ENCODE results near the gene MAP1S. TPM values are rescaled to one million over a fixed set of nuclear protein-coding genes. Genes with fewer than 3 reads are reported as not detected.

Gene MAP1S
- total and polyA plus RNA-seq, 2 of the 4 experiments (the other 2 are of a cell fraction) = 6.1 to 48.6 TPM

GRCh38 chr19:17683078-17683477, 36.2 kb upstream of the MAP1S start:
- H3K9me1 ChIP-seq (ENCODE audit: insufficient read depth, low read length) = peaks cover 10% of the 10 kb centered on the region
- no peak overlapping the region for H2BK20ac ChIP-seq (ENCODE audit: low read depth, low read length)
- ATAC-seq (ENCODE audit: low read depth) (no peak), DNase-seq (no peak)
- no peak overlapping the region for H3K18ac ChIP-seq (ENCODE audit: low read depth, low read length)
- H3K27ac ChIP-seq (ENCODE audit: insufficient read depth, low read length) = no peak overlapping the region
- H4K20me1 ChIP-seq (ENCODE audit: insufficient read depth, low read length) = peaks cover 4% of the 10 kb centered on the region
- H3K9ac ChIP-seq (ENCODE audit: low read depth, low read length) = no peak overlapping the region
- no peak overlapping the region for H3K4me2 ChIP-seq (ENCODE audit: low read depth, low read length)
- no peak overlapping the region for H3K23ac ChIP-seq (ENCODE audit: low read depth, low read length)
- H3K4me3 ChIP-seq (ENCODE audit: insufficient read depth, low read depth, low read length) = no peak overlapping the region
- intact Hi-C loops (cut with micrococcal nuclease) = no loop called here
- no peak overlapping the region for H4K5ac ChIP-seq (ENCODE audit: low read depth, low read length)
- H2BK5ac ChIP-seq (ENCODE audit: low read depth, low read length, poor library complexity, severe bottlenecking) = no peak overlapping the region
- in situ Hi-C loops (cut with MboI; ENCODE audit: low sequenced_read_pairs) = no loop called here
- POLR2A ChIA-PET (ENCODE audit: unreplicated experiment) = no interaction called here
- H4K91ac ChIP-seq (ENCODE audit: insufficient read depth, low read depth, low read length) = no peak overlapping the region
- H3K79me1 ChIP-seq (ENCODE audit: low read depth in 1 of 2, low read length in 2 of 2) = no peaks in the 10 kb centered on the region
- 40% methylated on average over 1 of the region's 4 CpGs; no CpG with 5 or more reads in 1 of the 2 experiments for WGBS, 2 experiments (ENCODE audit: extremely low coverage in 2 of 2, insufficient read length in 1 of 2)
- no peak overlapping the region for H3K56ac ChIP-seq (ENCODE audit: extremely low read depth, insufficient read depth, low read length)
- dilution Hi-C loops (cut with HindIII; ENCODE audit: low sequenced_read_pairs, unreplicated experiment) = no loop called here
- no peaks in the 10 kb centered on the region for H3K9me3 ChIP-seq (ENCODE audit: control insufficient read depth, insufficient read depth, low read length)
- no peak overlapping the region for H2BK120ac ChIP-seq (ENCODE audit: low read depth, low read length)
- H2BK15ac ChIP-seq (ENCODE audit: low read depth, low read length) = no peak overlapping the region
- H3K14ac ChIP-seq (replicated peaks; ENCODE audit: low read depth, low read length) = no peak overlapping the region
- H2AK5ac ChIP-seq (ENCODE audit: low read depth, low read length) = no peak overlapping the region
- TF ChIP-seq CEBPB (IDR thresholded peaks at IDR 0.05; ENCODE audit: low read depth, low read length) (no peak), USF2 (IDR thresholded peaks at IDR 0.05; ENCODE audit: low read depth, low read length) (no peak)
- H4K8ac ChIP-seq (ENCODE audit: low read depth in 2 of 2, low read length in 2 of 2) = no peak overlapping the region
- CTCF ChIA-PET = no interaction called here
- peaks cover 6% of the 10 kb centered on the region for H3K4me1 ChIP-seq (ENCODE audit: control insufficient read depth, insufficient read depth, low read length)
- no peak overlapping the region for H3K4ac ChIP-seq (ENCODE audit: low read depth, low read length)
- no peak overlapping the region for H2AK9ac ChIP-seq (replicated peaks; ENCODE audit: low read depth, low read length, poor library complexity)
- H2AFZ ChIP-seq (replicated peaks; ENCODE audit: low read length, poor library complexity) = no peak overlapping the region
- H3K36me3 ChIP-seq (ENCODE audit: control insufficient read depth, insufficient read depth, low read length) = no peaks in the 10 kb centered on the region
- BruUV-seq (replicated peaks) = no TSS peak
- peaks cover 15% of the 10 kb centered on the region; the same call in 1 of the 2 replicates for H3K27me3 ChIP-seq (ENCODE audit: control insufficient read depth, insufficient read depth, low read length)
